HepG2 (cell line): ENCODE data around the gene CD84.

ENCODE experiments used
- ATAD3A ChIP-seq: sonication (generic); formaldehyde crosslinking; IDR thresholded peaks from 2 replicates; pipeline ENCODE4 v1.4.0; 2020; ENCODE audit warnings: missing genetic modification reagents
- CREM ChIP-seq, 2 experiments: sonication (generic) in 1 of 2; formaldehyde crosslinking in 1 of 2; IDR thresholded peaks; 2 replicates each; pipeline versions ENCODE4 v1.4.0 to v1.6.1; 2016 to 2020; ENCODE audit warnings: antibody characterized with exemption in 1 of 2, mild to moderate bottlenecking in 1 of 2, missing genetic modification reagents in 1 of 2
- ESRRA ChIP-seq: sonication (generic); formaldehyde crosslinking; IDR thresholded peaks from 2 replicates; pipeline ENCODE4 v1.5.1; 2020; ENCODE audit warnings: mild to moderate bottlenecking, low read depth, missing genetic modification reagents
- PHF20 ChIP-seq: sonication (generic); formaldehyde crosslinking; IDR thresholded peaks from 2 replicates; pipeline ENCODE4 v1.5.0; 2020; ENCODE audit warnings: mild to moderate bottlenecking, missing genetic modification reagents
- SP2 ChIP-seq: sonication (generic); formaldehyde crosslinking; IDR thresholded peaks from 2 replicates; pipeline ENCODE4 v1.5.1; 2020; ENCODE audit warnings: mild to moderate bottlenecking, missing genetic modification reagents
- SP5 ChIP-seq: IDR thresholded peaks from 2 replicates; pipeline ENCODE4 v1.6.1; 2016; ENCODE audit warnings: low read depth, borderline replicate concordance
- ZBTB1 ChIP-seq: sonication (generic); formaldehyde crosslinking; IDR thresholded peaks from 2 replicates; pipeline ENCODE4 v1.4.0; 2020; ENCODE audit warnings: missing genetic modification reagents, borderline replicate concordance
- ZBTB33 ChIP-seq: sonication (generic); formaldehyde crosslinking; IDR thresholded peaks from 2 replicates; pipeline ENCODE4 v1.4.0; 2020; ENCODE audit warnings: missing genetic modification reagents

DNA sequence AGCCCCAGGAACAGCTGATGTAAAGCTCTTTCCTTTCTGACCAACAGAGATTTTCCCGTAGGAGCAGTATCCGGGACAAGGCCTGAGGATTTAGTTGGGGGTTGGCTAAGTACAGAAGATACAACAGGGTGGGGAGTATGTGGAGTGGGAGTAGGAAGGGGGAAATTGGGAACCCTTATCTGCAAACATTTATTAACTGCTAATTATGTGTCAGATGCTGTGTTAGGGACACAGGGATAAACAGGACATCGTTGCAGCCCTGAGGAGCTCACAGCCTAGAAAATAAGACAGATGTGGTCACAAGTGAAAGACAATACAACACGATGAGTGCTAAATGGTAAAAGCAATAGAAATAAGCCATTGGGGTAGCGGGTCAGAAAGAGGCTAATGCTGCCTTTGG, 12.0 kb downstream of the CD84 start:
- TF ChIP-seq SP2 (CRISPR knock-in tag) (no peak), ZBTB33 (no peak), PHF20 (CRISPR knock-in tag) (no peak), SP5 (CRISPR knock-in tag) (no peak), ATAD3A (CRISPR knock-in tag) (no peak), ESRRA (CRISPR knock-in tag) (no peak), CREM (IDR thresholded peaks at IDR 0.05) (no peak), CREM (CRISPR knock-in tag; IDR thresholded peaks at IDR 0.05) (no peak), ZBTB1 (CRISPR knock-in tag) (no peak)
